OCI-LY7 (cell line): ENCODE measurements around the gene LMNTD2.

Source experiments
- CTCF ChIP-seq: fragments of 200-600 bp; sonication (generic); conservative IDR thresholded peaks from 2 replicates; pipeline ENCODE4 v1.5.1; 2014; ENCODE audit warnings: mild to moderate bottlenecking, antibody characterized with exemption, low read length, moderate library complexity, mixed read lengths
- EZH2phosphoT487 ChIP-seq: fragments of 200-600 bp; sonication (generic); IDR thresholded peaks from 2 replicates; pipeline ENCODE4 v1.6.1; 2018; ENCODE audit warnings: low read depth, borderline replicate concordance, mild to moderate bottlenecking, mixed run types, antibody characterized with exemption, low read length, moderate library complexity, mixed read lengths

DNA sequence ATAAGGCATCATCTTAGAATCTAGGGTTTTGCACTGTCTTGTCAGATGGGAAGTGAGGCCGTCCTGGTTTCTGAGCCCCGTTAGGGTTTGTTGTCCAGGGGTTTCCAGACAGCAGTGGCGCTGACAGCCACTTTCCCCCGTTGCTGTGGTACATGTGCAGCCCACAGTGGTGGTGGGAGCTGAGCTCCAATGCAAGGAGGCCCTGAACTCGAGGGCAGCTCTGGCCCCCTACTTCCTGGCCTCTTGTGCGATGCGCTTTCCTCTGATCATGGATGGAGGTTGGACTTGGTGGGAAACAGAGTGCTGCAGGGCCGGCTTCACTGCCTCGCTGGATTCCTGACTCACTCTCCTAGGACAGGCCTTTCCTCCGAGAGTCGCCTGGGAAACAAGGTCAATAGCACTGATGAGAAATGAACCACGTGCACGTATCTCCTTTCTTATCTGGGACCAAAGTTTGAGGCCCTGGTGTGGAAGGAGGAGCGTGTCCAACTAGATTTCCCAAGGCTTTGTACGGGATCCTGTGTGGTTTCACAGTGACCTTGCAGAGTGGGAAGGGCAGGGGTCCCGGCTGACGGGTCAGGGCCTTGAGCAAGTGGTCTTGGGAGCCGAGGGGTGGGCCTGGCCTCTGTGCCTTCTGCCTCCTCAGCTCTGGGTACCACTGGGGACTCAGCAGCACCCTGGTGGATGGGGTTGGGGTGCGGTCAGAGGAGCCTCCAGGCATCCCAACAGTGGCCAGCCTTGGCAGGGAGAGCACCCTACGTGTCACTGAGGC lies 19.5 kb upstream of the LMNTD2 start:
- TF ChIP-seq CTCF (no peak), EZH2phosphoT487 (no peak)
